Fibroblast of mammary gland (primary cell): ENCODE measurements around the gene DTX2.
"Not testable (repeated sequence)": the region's sequence is repeated elsewhere in the genome, so short reads cannot be mapped to it uniquely, and the experiment has no call there.

Source experiments
- DNase-seq: peaks from one replicate; pipeline ENCODE4 v3.0.0-alpha.2; 2010; ENCODE audit warnings: low read depth
- H3K4me3 ChIP-seq: 2 replicates; pipeline ENCODE4 v1.5.1; 2011; ENCODE audit warnings: low read depth, mild to moderate bottlenecking, low read length, moderate library complexity; ENCODE audit not compliant: control insufficient read depth
- TF ChIP-seq, protein P1 (sequence below): conservative IDR thresholded peaks from 2 replicates; pipeline ENCODE4 v1.5.1; 2011; ENCODE audit warnings: low read depth, low read length, inconsistent platforms; ENCODE audit not compliant: control insufficient read depth, insufficient read depth

Gene DTX2

GRCh38 chr7:76502836-76503235 is 41.3 kb downstream of the DTX2 start:
- H3K4me3 ChIP-seq, DNase-seq: not testable (repeated sequence)

- not testable (repeated sequence) for H3K4me3 ChIP-seq, DNase-seq
Observed at GRCh38 chr7:76503244-76503643, 41.7 kb downstream of the DTX2 start.

- DNase-seq, result not testable (repeated sequence)
Observed at GRCh38 chr7:76504351-76505167, 43.0 kb downstream of the DTX2 start.

GRCh38 chr7:76505168-76506080 is 43.9 kb downstream of the DTX2 start:
- no peak overlapping the region for H3K4me3 ChIP-seq
- DNase-seq, result no peak
- TF ChIP-seq, protein P1, sequence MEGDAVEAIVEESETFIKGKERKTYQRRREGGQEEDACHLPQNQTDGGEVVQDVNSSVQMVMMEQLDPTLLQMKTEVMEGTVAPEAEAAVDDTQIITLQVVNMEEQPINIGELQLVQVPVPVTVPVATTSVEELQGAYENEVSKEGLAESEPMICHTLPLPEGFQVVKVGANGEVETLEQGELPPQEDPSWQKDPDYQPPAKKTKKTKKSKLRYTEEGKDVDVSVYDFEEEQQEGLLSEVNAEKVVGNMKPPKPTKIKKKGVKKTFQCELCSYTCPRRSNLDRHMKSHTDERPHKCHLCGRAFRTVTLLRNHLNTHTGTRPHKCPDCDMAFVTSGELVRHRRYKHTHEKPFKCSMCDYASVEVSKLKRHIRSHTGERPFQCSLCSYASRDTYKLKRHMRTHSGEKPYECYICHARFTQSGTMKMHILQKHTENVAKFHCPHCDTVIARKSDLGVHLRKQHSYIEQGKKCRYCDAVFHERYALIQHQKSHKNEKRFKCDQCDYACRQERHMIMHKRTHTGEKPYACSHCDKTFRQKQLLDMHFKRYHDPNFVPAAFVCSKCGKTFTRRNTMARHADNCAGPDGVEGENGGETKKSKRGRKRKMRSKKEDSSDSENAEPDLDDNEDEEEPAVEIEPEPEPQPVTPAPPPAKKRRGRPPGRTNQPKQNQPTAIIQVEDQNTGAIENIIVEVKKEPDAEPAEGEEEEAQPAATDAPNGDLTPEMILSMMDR, result no peak

More at GRCh38 chr7:76504351-76505167, 43.0 kb downstream of the DTX2 start:
- H3K4me3 ChIP-seq, result not testable (repeated sequence)

DNA sequence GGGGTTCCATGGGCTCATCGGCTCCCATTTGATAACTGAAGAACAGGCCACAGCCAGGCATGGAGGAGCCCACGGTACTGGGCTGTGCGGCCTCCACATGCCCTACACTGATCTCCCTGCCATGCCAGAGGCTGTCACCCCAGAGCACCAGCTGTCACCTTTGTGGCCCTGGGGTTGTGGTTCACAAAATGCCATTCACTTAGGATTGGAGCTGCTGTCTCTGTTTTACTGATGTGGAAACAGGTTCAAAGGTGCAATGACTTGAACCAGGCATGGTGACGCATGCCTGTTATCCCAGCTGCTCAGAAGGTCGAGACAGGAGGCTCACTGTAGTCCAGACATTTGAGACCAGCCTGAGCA is 44.6 kb downstream of the DTX2 start:
- DNase-seq, result no peak
- H3K4me3 ChIP-seq, result no peak overlapping the region
- TF ChIP-seq, protein P1, result no peak

- H3K4me3 ChIP-seq, DNase-seq: not testable (repeated sequence)
Observed at GRCh38 chr7:76506643-76507042, 45.1 kb downstream of the DTX2 start.

DNA sequence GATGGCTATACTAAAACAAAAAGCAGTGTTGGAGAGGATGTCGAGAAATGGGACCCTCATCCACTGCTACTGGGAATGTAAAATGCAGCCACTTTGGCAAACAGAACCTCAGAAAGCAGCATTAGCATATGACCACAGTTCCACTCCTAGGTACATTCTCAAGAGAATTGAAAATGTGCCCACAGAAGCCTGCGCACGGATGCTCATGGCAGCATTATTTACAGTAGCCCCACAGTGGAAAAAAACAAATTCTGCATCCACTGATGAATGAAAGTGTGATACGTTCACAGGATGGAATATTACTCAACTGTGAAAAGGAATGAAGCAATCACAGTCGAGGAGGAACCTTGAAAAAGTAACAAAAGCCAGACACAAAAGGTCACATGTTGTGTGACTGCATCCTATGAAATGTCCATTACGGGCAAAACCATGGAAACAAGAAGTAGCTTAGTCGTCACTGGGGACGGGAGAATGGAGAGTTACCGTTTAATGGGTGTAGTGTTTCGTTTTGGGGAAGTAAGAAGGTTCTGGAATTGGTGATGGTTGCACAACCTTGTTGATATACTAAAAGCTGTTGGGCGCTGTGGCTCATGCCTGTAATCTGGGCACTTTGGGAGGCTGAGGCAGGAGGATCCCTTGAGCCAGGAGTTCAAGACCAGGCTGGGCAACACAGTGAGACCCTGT is 46.4 kb downstream of the DTX2 start:
- H3K4me3 ChIP-seq, result no peak overlapping the region
- DNase-seq, result peak; percentile 51
- TF ChIP-seq, protein P1, result no peak

DNA sequence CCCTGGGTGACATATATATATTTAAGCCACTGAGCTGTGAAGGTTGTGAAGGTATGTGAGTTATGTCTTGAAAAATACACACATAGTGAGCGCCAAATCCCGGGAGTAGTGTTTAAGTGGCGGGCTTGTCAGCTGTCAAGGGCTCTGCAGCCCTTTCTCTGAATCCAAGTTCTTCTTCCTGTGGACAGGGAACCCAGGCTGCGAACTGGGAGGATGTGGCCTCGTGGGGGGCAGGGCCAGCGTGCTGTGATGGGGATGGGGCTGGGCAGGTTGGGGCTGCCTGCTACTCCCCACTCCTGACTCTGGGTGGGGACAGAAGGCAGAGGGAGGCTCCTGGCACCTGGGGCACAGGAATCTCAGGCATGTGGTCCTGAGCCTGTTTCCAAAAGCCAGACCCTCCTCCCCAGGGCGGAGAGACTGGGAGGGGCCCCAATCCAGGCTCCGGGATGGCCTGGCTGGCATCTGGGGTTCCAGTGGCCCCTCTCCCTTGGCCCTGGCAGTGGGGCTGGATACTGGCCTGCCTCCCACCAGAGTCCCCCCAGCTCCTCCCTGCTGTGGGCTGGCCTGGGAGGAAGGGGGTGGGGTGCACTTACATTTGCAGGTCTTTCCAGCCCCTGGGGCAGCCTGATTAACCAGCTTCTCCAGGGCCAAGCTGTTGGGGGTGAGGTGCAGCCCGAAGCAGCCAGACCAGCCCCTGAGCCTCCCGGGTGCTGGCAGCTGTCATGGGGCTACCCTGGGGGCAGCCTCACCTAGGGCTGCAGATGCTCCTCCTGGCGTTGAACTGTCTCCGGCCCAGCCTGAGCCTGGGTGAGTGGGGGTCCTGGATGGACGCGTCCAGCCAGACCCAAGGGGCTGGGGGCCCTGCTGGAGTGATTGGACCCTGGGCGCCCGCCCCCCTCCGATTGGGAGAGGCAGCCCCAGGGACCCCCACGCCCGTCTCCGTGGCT is 48.7 kb downstream of the DTX2 start, which contains the start of gene UPK3B:
Gene UPK3B (plus strand): TSS at position 622 of the 947 bp plus-strand sequence. CDS start 101 bp downstream, at position 723.
- TF ChIP-seq, protein P1, result no peak
- DNase-seq, result no peak

DNA sequence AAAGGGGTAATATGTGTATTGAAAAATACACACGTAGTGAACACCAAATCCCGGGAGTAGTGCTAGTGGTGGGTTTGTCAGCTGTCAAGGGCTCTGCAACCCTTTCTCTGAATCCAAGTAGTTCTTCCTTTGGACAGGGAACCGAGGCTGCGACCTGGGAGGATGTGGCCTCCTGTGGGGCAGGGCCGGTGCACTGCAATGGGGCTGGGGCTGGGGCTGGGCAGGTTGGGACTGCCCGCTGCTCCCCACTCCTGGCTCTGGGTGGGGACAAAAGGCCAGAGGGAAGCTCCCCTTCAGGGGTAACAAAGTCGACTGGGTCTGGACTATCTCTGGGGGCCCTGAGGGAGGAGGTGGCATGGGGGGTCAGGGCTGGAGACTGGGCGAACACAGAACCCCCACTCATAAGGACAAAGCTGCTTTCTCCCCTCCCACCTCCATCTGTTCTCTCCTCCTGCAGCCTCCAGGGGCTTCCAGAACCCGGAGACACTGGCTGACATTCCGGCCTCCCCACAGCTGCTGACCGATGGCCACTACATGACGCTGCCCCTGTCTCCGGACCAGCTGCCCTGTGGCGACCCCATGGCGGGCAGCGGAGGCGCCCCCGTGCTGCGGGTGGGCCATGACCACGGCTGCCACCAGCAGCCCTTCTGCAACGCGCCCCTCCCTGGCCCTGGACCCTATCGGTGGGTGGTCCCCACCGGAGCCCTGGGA is 49.8 kb downstream of the DTX2 start:
- H3K4me3 ChIP-seq, result not testable (repeated sequence)

More for the DNA sequence above, 48.7 kb downstream of the DTX2 start, which contains the start of gene UPK3B:
- H3K4me3 ChIP-seq, result no peak within 1 kb of the TSS

DNA sequence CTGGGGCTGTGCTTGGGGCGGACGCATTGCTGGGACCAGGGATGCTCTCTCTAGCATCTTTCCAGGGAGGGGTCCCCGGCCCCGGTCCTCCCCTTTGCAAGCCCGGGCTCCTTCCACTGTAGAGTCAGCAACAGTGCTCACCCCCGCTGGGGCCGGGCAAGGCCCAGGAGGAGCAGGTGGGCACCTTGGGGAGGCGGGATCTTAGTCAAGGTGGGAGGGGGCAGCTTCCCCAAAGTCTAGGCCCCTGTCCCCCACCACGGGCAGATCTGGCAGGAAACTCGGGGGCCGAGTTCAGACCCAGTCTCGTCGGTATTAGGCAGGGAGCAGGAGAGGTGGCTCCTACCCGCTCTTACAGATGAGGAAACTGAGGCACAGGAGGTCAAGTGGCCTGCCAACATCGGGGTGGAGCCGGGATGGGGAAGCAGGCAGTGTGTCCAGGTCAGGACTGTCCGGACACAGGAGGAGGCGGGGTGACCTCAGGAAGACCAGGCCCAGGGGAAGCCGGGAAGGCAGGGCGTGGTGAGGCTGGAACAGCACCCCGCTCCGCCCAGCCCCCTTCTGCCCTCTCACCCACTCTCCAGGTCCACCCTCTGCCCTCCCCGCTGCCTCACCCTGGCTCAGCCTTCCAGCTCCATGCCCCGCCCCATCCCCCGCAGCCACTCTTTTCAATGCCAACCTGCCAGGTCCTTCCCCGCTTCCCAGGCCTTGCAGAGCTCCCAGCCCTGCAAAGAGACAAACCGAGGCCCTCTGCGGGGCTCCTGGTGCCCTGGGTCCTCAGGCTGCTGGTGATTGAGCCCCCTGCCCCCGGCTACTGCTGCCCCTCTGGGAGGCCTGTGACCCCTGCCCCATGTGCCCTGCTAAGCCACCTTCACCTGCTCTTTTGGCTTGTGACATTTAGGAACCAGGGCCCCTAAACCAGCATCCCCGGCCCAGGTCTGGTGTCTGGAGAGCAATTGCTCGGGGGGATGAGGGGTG is 50.7 kb downstream of the DTX2 start:
- DNase-seq, H3K4me3 ChIP-seq: not testable (repeated sequence)

More for the DNA sequence above, 49.8 kb downstream of the DTX2 start:
- DNase-seq, result not testable (repeated sequence)
